SK-N-SH treated with all-trans-retinoic acid at 6 μM for 48 hours (cell line): ENCODE measurements around the gene UBAP1L.

Experiments
- ATAC-seq: fragments of 200-7000 bp; cut with Tn5 transposase; 3 replicates; pipeline ENCODE4 v1.9.1; 2020; ENCODE audit warnings: mild to moderate bottlenecking, moderate library complexity
- ARNTL ChIP-seq: fragments of 450-650 bp; formaldehyde crosslinking; IDR thresholded peaks from 2 replicates; pipeline ENCODE4 v1.5.0; 2020; ENCODE audit warnings: low read depth, mild to moderate bottlenecking, moderate library complexity, borderline replicate concordance
- CSRNP3 ChIP-seq: fragments of 250-450 bp; sonication (Bioruptor Pico); IDR thresholded peaks from 2 replicates; pipeline ENCODE4 v1.5.1; 2021; ENCODE audit warnings: mild to moderate bottlenecking, moderate library complexity
- GLIS3 ChIP-seq: fragments of 250-450 bp; sonication (Bioruptor Pico); IDR thresholded peaks from 2 replicates; pipeline ENCODE4 v1.5.0; 2020; ENCODE audit warnings: mild to moderate bottlenecking, moderate library complexity
- ISL1 ChIP-seq: fragments of 250-450 bp; sonication (Bioruptor Pico); IDR thresholded peaks from 2 replicates; pipeline ENCODE4 v2.1.2; 2022; ENCODE audit warnings: mild to moderate bottlenecking, moderate library complexity
- OSR1 ChIP-seq: fragments of 250-450 bp; sonication (Bioruptor Pico); IDR thresholded peaks from 2 replicates; pipeline ENCODE4 v1.8.0; 2022; ENCODE audit warnings: moderate library complexity, mild to moderate bottlenecking, inconsistent platforms
- POU6F1 ChIP-seq: fragments of 250-450 bp; sonication (Bioruptor Pico); IDR thresholded peaks from 2 replicates; pipeline ENCODE4 v1.8.0; 2021; ENCODE audit warnings: low read depth, mild to moderate bottlenecking, moderate library complexity, borderline replicate concordance
- PPARA ChIP-seq: fragments of 250-450 bp; sonication (Bioruptor Pico); IDR thresholded peaks from 2 replicates; pipeline ENCODE4 v1.5.0; 2020; ENCODE audit warnings: mild to moderate bottlenecking, borderline replicate concordance
- RARB ChIP-seq: fragments of 250-450 bp; sonication (Bioruptor Pico); IDR thresholded peaks from 2 replicates; pipeline ENCODE4 v1.8.0; 2021; ENCODE audit warnings: mild to moderate bottlenecking, moderate library complexity
- SNAI2 ChIP-seq: fragments of 250-450 bp; sonication (Bioruptor Pico); IDR thresholded peaks from 2 replicates; pipeline ENCODE4 v1.5.0; 2020; ENCODE audit warnings: mild to moderate bottlenecking, moderate library complexity
- TCF4 ChIP-seq: fragments of 250-450 bp; sonication (Bioruptor Pico); IDR thresholded peaks from 2 replicates; pipeline ENCODE4 v1.8.0; 2021; ENCODE audit warnings: mild to moderate bottlenecking, moderate library complexity, borderline replicate concordance
- TOX ChIP-seq: fragments of 250-450 bp; sonication (Bioruptor Pico); IDR thresholded peaks from 2 replicates; pipeline ENCODE4 v1.8.0; 2021; ENCODE audit warnings: mild to moderate bottlenecking, moderate library complexity, borderline replicate concordance
- ZC3H10 ChIP-seq: fragments of 250-450 bp; sonication (Bioruptor Pico); IDR thresholded peaks from 2 replicates; pipeline ENCODE4 v1.5.1; 2021; ENCODE audit warnings: mild to moderate bottlenecking, moderate library complexity
- ZFP3 ChIP-seq: fragments of 250-450 bp; sonication (Bioruptor Pico); IDR thresholded peaks from 2 replicates; pipeline ENCODE4 v1.5.0; 2020; ENCODE audit warnings: mild to moderate bottlenecking, moderate library complexity
- ZNF565 ChIP-seq: fragments of 450-650 bp; formaldehyde crosslinking; conservative IDR thresholded peaks from 2 replicates; pipeline ENCODE4 v1.5.0; 2020; ENCODE audit warnings: low read depth, mild to moderate bottlenecking, moderate library complexity
- ZNF70 ChIP-seq: fragments of 450-650 bp; formaldehyde crosslinking; IDR thresholded peaks from 2 replicates; pipeline ENCODE4 v1.5.0; 2020; ENCODE audit warnings: mild to moderate bottlenecking, moderate library complexity
- ZNF8 ChIP-seq: fragments of 450-650 bp; formaldehyde crosslinking; IDR thresholded peaks from 2 replicates; pipeline ENCODE4 v1.5.0; 2020; ENCODE audit warnings: mild to moderate bottlenecking, moderate library complexity
- TF ChIP-seq, protein P1 (sequence below): fragments of 250-450 bp; sonication (Bioruptor Pico); IDR thresholded peaks from 2 replicates; pipeline ENCODE4 v1.5.1; 2020; ENCODE audit warnings: low read depth, mild to moderate bottlenecking, moderate library complexity
- TF ChIP-seq, protein P2 (sequence below): fragments of 250-450 bp; sonication (Bioruptor Pico); IDR thresholded peaks from 2 replicates; pipeline ENCODE4 v1.5.0; 2020; ENCODE audit warnings: mild to moderate bottlenecking, moderate library complexity

UBAP1L gene

GRCh38 chr15:65056868-65057548 is 58.0 kb downstream of the UBAP1L start (continued):
- TF ChIP-seq PPARA (no peak), ZNF70 (CRISPR knock-in tag) (no peak), ZNF8 (CRISPR knock-in tag) (no peak), CSRNP3 (CRISPR knock-in tag) (no peak), ARNTL (CRISPR knock-in tag) (no peak), SNAI2 (CRISPR knock-in tag) (no peak), ZNF565 (CRISPR knock-in tag) (no peak)

GRCh38 chr15:65056106-65056505 is 58.9 kb downstream of the UBAP1L start:
- no peak for ATAC-seq
- TF ChIP-seq ARNTL (CRISPR knock-in tag) (no peak), POU6F1 (no peak), ZNF8 (CRISPR knock-in tag) (no peak), ZFP3 (CRISPR knock-in tag) (no peak), ISL1 (CRISPR knock-in tag) (no peak), GLIS3 (CRISPR knock-in tag) (no peak), ZC3H10 (CRISPR knock-in tag) (no peak), RARB (CRISPR knock-in tag) (no peak), ZNF70 (CRISPR knock-in tag) (no peak), TCF4 (CRISPR knock-in tag) (no peak), OSR1 (no peak), ZNF565 (CRISPR knock-in tag) (no peak), PPARA (no peak), CSRNP3 (CRISPR knock-in tag) (no peak), SNAI2 (CRISPR knock-in tag) (no peak), TOX (CRISPR knock-in tag) (no peak)
- TF ChIP-seq, protein P1, sequence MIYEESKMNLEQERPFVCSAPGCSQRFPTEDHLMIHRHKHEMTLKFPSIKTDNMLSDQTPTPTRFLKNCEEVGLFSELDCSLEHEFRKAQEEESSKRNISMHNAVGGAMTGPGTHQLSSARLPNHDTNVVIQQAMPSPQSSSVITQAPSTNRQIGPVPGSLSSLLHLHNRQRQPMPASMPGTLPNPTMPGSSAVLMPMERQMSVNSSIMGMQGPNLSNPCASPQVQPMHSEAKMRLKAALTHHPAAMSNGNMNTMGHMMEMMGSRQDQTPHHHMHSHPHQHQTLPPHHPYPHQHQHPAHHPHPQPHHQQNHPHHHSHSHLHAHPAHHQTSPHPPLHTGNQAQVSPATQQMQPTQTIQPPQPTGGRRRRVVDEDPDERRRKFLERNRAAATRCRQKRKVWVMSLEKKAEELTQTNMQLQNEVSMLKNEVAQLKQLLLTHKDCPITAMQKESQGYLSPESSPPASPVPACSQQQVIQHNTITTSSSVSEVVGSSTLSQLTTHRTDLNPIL, result no peak

GRCh38 chr15:65055201-65055870 is 59.7 kb downstream of the UBAP1L start:
- TF ChIP-seq GLIS3 (CRISPR knock-in tag), result no peak
- TF ChIP-seq, protein P2, sequence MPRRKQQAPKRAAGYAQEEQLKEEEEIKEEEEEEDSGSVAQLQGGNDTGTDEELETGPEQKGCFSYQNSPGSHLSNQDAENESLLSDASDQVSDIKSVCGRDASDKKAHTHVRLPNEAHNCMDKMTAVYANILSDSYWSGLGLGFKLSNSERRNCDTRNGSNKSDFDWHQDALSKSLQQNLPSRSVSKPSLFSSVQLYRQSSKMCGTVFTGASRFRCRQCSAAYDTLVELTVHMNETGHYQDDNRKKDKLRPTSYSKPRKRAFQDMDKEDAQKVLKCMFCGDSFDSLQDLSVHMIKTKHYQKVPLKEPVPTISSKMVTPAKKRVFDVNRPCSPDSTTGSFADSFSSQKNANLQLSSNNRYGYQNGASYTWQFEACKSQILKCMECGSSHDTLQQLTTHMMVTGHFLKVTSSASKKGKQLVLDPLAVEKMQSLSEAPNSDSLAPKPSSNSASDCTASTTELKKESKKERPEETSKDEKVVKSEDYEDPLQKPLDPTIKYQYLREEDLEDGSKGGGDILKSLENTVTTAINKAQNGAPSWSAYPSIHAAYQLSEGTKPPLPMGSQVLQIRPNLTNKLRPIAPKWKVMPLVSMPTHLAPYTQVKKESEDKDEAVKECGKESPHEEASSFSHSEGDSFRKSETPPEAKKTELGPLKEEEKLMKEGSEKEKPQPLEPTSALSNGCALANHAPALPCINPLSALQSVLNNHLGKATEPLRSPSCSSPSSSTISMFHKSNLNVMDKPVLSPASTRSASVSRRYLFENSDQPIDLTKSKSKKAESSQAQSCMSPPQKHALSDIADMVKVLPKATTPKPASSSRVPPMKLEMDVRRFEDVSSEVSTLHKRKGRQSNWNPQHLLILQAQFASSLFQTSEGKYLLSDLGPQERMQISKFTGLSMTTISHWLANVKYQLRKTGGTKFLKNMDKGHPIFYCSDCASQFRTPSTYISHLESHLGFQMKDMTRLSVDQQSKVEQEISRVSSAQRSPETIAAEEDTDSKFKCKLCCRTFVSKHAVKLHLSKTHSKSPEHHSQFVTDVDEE (CRISPR knock-in tag), result no peak
- TF ChIP-seq OSR1, result no peak
- no peak for TF ChIP-seq ZFP3 (CRISPR knock-in tag)
- no peak for ATAC-seq
